HG03060 (cell line): ENCODE data around the gene CHGA.

Experiments used
- ATAC-seq: cut with Tn5 transposase; IDR thresholded peaks from one replicate; pipeline ENCODE4 v1.9.1; 2021; ENCODE audit warnings: low read depth, moderate number of reproducible peaks; ENCODE audit not compliant: unreplicated experiment

Gene CHGA

GRCh38 chr14:92922883-92923743 is at the start of gene CHGA:
TSS of gene CHGA (plus strand) at chr14:92923150. CDS start at chr14:92923360, 210 bp downstream.
- ATAC-seq = no peak

DNA sequence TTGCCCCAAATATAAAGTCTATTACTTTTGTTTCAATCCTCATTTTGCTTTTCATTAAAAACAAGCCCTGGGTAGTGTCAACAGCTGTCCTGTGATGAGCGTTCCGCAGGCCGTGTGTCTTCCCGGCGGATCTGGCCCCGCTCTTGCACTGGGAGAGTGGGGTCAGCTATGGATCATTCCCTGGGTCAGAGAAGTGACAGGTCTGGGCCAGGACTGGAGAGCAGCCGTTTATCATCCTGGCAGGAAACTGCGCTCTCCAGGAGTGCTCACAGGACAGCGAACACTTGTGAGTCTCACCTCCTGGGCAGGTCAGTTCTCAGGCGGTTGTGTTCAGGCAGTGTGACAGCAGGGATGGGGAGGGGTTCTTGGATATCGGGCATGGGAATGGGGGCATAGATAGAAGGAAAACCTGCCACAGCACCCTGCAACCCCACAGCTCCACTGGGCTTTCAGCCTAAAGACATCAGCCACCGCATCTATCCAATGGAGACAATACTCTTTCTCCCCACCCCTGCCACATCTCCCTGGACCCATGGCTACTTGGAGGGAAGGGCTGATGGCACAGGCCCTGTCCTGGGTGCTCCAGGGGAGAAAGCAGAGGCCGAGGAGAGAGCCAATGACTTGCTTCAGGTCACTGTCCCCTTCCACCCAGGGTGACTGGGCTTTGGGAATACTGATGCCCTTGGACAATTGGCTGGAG is 47.8 kb upstream of the CHGA start:
- no peak for ATAC-seq

DNA sequence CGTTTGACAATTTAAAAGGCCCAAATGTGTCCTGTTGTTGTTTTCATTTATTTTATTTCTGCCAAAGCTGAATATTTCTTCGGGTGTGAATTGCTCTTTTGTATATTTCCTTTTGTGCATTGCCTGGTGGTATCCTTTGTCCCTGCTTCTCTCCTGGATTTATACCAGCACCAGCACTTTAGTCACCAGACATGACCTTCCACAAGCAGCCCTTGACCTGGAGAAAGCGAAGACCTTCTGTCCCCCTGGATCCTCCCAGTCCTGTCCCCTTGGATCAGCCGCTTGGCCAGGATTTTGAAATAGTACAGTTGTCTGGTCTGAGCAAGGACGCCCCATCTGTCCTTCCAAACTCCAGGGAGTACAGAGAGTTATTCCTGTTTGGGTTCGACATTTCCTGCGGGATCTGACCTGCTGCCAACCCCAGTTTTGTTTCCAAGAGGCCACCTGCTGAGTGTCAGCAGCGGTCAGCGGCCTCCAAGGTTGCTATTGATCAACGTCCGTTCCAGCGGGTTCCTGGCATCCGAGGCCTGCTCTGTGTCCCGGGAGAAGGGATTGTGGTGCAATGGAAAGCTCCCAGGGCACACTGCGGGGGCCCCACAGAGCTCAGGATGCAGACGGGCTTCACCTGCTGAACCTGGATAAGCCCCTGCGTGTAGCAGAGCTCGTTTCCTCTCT is 45.1 kb upstream of the CHGA start:
- no peak for ATAC-seq

DNA sequence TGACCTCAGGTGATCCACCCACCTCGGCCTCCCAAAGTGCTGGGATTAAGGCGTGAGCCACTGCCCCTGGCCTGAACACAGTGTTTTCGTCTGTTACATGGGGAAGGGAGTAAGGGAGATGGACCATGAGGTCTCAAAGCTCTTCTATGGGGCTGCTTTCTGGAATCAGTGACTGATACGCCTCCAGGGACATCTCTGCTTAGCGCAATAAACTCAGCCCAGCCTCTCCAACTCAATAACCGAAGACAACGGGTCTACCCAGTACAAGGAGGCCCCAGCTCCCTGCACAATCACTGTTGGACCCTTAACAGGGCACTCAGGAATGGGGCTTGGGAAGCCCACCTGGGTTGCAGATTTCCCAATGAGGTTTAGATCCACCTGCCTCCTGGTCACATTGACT is 42.6 kb upstream of the CHGA start:
- ATAC-seq = no peak

- ATAC-seq = no peak
Measured at GRCh38 chr14:92880851-92881250, 42.1 kb upstream of the CHGA start.

DNA sequence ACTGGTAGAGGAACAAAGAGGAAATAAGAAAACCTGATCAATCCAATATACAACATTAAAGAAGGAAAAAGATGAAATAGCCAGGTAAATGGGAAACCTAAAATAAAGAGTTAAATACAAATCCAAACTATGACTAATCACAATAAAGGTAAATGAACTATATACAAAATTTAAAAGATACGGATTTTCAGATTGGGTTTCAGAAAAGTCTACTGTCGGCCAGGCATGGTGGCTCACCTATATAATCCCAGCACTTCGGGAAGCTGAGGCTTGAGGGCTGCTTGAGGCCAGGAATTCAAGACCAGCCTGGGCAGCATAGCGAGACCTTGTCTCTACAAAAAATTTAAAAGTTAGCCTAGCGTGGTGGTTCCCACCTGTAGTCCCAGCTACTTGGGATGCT is 39.9 kb upstream of the CHGA start:
- no peak for ATAC-seq

DNA sequence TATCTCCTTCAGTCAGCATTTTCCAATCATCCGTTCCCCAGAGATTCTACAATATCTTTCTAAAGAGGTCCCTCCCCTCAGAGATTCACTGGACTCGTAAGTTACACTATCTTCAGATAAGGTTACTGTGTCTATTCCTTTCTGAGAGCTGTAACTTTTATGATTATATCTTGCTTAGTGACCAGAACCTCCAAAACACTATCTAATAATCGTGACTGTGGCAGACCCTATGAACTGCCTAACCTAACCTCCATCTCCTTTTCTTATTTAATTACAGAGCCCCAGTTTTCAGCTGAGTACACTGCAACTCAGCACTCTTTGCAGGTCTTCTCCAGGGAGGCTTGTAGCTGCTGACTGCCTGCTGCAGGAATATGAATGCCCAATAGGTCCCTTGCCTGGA is 38.5 kb upstream of the CHGA start:
- ATAC-seq = no peak

DNA sequence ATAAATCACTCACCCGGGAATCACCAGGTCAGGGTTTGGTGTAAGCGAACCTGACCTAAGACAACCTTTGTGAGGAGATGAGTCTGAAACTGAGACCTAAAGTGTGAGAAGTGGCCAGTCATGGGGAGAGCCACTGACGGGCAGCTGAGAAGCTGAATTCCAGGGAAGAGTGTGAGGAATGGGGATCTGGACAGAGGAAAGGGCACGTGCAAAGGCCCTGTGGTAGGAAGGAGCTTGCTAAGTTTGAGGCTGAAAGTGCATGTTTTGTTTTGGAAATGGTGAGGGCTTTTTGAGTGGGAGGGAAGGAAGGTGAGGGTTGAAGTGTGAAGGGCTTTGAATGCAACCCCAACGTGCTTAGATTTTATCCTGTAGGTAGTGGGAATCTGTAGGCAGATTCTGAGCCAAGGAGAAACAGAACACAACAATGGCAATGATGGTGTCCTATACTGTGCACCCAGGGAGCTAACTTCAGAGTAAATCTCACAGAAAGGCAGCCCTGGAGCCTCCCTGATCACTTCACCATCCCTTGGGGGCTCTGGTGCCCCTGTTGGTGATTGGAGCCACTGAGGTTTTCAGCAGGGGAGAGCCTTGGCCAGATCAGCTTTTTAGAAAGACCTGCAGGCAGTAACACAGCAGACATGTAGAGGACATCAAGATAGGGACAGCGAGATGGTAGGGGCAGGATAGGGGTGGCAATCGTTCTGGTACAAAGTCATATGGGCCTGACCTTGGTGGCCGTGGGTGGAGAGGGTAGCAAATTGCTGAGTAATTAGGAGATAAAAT is 37.5 kb upstream of the CHGA start:
- no peak for ATAC-seq

- ATAC-seq = no peak
Measured at GRCh38 chr14:92886337-92886736, 36.6 kb upstream of the CHGA start.

GRCh38 chr14:92887157-92887556 is 35.8 kb upstream of the CHGA start:
- no peak for ATAC-seq

DNA sequence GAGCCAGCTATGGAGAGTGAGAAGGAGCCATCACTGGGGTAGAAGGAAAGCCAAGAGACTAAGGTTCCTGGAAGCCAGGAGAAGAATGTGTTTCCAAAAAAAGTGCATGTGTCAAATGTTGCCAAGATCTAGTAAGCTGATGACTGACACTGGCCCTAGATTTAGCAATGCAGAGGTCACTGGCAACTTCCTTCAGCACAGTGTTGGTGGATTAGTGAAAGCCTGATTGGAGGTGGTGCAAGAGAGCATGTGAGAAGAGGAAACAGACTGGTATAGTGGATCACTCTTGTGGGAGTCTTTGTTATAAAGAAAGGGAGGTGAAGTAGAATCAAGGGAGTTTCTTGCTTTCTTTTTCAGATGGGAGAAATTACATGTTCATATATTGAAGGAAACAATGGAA is 34.1 kb upstream of the CHGA start:
- ATAC-seq = no peak

GRCh38 chr14:92890830-92891588 is 31.9 kb upstream of the CHGA start:
- no peak for ATAC-seq

DNA sequence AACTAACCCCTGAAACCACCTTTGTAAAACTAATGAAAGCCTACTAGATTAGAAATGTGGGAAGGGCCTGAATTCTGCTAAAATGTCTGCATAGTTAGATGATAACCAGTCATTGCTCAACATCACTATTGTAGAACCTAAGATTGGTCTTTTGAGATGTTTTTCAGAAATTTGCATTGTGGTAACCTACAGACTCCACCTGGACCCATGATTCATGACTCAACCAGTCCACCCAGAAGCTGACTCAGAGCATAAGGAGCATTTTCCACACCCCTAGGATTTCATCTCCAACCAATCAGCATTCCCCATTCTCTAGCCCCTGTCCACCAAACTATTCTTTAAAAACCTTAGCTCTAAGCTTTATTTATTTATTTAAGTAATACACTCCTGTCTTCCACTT is 30.4 kb upstream of the CHGA start:
- ATAC-seq = no peak

- ATAC-seq = no peak
Measured at GRCh38 chr14:92895352-92895878, 27.5 kb upstream of the CHGA start.

DNA sequence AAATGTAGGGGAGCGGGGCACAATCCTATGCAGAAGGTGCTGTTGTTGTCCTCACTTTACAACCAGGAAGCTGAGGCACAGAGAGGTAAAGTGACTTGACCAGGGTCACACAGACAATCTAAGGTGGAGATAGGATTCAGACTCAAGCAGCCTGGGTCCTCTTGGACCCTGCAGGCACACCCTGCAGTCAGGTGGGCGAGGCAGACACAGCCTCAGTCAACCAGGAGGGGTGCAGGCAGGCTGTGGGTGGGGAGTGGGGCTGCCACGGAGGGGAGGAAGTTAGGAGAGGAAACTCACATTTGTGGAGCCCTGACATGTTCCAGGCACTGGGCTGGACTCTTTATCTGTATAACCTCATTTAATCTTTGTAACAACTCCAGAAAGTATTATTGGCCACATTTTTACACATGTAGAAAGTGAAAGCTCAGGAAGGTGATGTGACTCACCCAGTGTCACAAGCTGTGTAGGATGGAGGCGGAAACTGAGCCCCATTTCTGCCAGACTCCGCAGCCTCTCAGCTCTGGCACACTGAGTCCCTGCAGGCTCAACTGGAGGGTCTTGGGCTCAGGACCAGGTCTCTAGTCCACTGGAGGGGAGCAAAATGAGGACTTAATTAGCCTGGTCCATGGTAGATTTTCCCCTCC is 24.9 kb upstream of the CHGA start:
- ATAC-seq = no peak

- ATAC-seq = no peak
Measured at GRCh38 chr14:92898566-92899131, 24.3 kb upstream of the CHGA start.

GRCh38 chr14:92900660-92901059 is 22.3 kb upstream of the CHGA start:
- ATAC-seq = no peak

DNA sequence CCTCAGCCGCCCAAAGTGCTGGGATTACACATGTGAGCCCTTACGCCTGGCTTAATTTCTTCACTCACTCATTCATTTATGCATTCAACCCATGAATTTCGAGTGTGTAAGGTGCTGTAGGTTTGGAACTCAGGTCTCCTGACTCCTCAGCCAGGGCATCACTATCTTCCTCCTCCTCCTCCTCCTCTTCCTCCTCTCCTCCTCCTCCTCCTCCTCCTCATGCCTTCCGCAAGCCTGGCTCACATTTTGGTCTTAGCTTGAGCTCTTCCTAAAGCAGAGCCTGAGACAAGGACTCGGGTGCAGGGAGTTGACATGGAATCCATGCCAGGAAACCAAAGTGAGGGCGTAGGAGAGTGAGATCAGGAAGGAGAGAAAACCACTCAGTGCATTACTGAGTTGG is 20.8 kb upstream of the CHGA start:
- no peak for ATAC-seq

- ATAC-seq = no peak
Measured at GRCh38 chr14:92902726-92903125, 20.2 kb upstream of the CHGA start.
